Tibial artery (tissue), 4 donors: ENCODE measurements around the gene KLRC2.
"Not testable (repeated sequence)": the region's sequence is repeated elsewhere in the genome, so short reads cannot be mapped to it uniquely, and the experiment has no call there.

Experiments
- DNase-seq, 2 donors: peaks; one replicate each; pipeline ENCODE4 v3.0.0-alpha.2; 2019
- H3K27ac ChIP-seq, 2 donors: fragments of 200-600 bp; sonication (generic) in 1 of 2; 1 replicate in 1 of 2; 2 replicates in 1 of 2; pipeline ENCODE4 v1.5.1; 2018 to 2019; ENCODE audit warnings: mild to moderate bottlenecking in 1 of 2
- H3K27me3 ChIP-seq, 2 donors: fragments of 200-600 bp; sonication (generic) in 1 of 2; one replicate each; pipeline versions ENCODE4 v1.5.1 to v1.6.0; 2016 to 2019
- H3K36me3 ChIP-seq, 3 donors: fragments of 200-600 bp; sonication (generic) in 2 of 3; one replicate each; pipeline ENCODE4 v1.5.1; 2016 to 2019; ENCODE audit warnings: mild to moderate bottlenecking in 2 of 3
- H3K4me1 ChIP-seq, 4 donors: fragments of 200-600 bp; sonication (generic) in 2 of 4; 1 replicate in 3 of 4; 2 replicates in 1 of 4; pipeline ENCODE4 v1.5.1; 2016 to 2019
- H3K4me3 ChIP-seq, 2 donors: fragments of 200-600 bp; sonication (generic) in 1 of 2; 1 replicate in 1 of 2; 2 replicates in 1 of 2; pipeline ENCODE4 v1.5.1; 2018 to 2019; ENCODE audit warnings: mild to moderate bottlenecking in 2 of 2
- H3K9me3 ChIP-seq, 3 donors: fragments of 200-600 bp; sonication (generic) in 1 of 3; one replicate each; pipeline ENCODE4 v1.5.1; 2016 to 2019
- intact Hi-C: fragments of 100-400 bp; cut with DNase I; formaldehyde crosslinking; loops from one replicate; pipeline ENCODE4 v1.15.0; 2023; ENCODE audit warnings: low total_unique reads
- TF ChIP-seq, protein P1 (sequence below), 2 experiments: fragments of 200-600 bp in 1 of 2; fragments of 450-650 bp in 1 of 2; IDR thresholded peaks; one replicate each; pipeline ENCODE4 v1.5.1; 2017 to 2019; ENCODE audit warnings: antibody characterized with exemption in 2 of 2, mild to moderate bottlenecking in 1 of 2, moderate library complexity in 1 of 2

The KLRC2 gene

DNA sequence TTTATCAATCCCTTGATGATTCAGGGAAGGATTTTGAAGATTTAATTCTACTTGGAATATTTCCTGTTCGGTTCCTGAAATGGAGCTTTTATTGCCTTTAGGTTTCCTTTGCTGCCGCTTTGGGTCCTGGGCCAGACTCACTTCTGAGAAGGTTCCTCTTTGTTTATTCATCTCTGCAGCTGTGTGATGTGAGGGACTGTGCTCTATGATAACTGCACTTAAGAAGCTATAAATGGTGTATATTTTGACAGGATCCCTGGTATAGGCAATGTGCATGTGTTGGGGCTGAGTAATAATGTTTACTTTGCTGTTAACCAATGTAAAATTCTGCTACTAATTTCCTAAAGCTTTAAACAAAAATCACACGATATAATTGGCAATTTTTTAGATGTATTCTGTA, at the start of gene KLRC2:
Gene KLRC2 (minus strand): TSS at position 195 of the 400 bp plus-strand sequence. CDS start 24 bp downstream, at position 171.
- H3K9me3 ChIP-seq, H3K36me3 ChIP-seq, H3K4me1 ChIP-seq, H3K27me3 ChIP-seq, DNase-seq, H3K27ac ChIP-seq, H3K4me3 ChIP-seq, intact Hi-C loops: not testable (repeated sequence)

DNA sequence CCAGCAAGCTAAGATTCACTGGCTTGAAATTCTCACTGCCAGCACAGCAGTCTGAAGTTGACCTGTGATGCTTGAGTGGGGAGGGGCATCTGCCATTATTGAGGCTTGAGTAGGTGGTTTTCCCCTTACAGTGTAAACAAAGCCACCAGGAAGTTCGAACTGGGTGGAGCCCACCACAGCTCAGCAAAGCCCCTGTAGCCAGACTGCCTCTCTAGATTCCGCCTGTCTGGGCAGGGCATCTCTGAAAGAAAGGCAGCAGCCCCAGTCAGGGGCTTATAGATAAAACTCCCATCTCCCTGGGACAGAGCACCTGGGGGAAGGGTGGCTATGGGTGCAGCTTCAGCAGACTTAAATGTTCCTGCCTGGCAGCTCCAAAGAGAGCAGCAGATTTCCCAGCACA, 46.1 kb upstream of the KLRC2 start:
- H3K4me1 ChIP-seq, H3K9me3 ChIP-seq, DNase-seq, H3K36me3 ChIP-seq, H3K27ac ChIP-seq, intact Hi-C loops, H3K27me3 ChIP-seq, H3K4me3 ChIP-seq: not testable (repeated sequence)

DNA sequence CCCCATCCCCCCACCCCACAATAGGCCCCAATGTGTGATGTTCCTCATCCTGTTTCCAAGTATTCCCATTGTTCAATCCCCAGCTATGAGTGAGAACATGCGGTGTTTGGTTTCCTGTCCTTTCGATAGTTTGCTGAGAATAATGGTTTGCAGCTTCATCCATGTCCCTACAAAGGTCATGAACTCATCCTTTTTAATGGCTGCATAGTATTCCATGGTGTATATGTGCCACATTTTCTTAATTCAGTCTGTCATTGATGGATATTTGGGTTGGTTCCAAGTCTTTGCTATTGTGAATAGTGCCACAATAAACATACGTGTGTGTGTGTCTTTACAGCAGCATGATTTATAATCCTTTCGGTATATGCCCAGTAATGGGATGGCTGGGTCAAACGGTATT, 37.0 kb upstream of the KLRC2 start:
- H3K4me3 ChIP-seq, H3K36me3 ChIP-seq, H3K9me3 ChIP-seq, H3K4me1 ChIP-seq, H3K27ac ChIP-seq, DNase-seq, H3K27me3 ChIP-seq, intact Hi-C loops: not testable (repeated sequence)

DNA sequence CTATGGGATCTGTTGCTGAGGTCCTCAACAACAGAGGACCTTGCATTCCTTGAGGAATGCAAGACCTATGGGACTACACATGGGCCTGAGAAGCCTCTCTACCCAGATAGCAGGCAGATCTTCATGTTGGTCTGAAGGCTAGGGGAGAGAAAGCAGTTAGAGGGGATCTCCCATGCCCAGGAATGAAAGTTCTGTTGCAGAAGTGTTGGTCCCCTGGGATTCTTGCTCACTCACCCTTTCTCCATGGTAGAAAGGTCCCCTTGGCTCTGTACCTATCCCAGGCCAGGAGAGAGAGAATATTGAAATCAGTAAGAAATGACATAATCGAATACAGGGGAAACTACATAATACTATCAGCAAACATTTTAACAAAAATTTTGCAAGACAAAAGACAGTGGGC, 33.9 kb upstream of the KLRC2 start:
- Histone ChIP-seq H3K4me3 (no peak overlapping the region), H3K27me3 (no peaks in the 10 kb centered on the region), H3K27ac (no peak overlapping the region), H3K9me3 (no peaks in the 10 kb centered on the region), H3K36me3 (no peaks in the 10 kb centered on the region), H3K4me1 (no peaks in the 10 kb centered on the region)
- intact Hi-C loops, result no loop called here
- DNase-seq, result no peak
- TF ChIP-seq, protein P1, sequence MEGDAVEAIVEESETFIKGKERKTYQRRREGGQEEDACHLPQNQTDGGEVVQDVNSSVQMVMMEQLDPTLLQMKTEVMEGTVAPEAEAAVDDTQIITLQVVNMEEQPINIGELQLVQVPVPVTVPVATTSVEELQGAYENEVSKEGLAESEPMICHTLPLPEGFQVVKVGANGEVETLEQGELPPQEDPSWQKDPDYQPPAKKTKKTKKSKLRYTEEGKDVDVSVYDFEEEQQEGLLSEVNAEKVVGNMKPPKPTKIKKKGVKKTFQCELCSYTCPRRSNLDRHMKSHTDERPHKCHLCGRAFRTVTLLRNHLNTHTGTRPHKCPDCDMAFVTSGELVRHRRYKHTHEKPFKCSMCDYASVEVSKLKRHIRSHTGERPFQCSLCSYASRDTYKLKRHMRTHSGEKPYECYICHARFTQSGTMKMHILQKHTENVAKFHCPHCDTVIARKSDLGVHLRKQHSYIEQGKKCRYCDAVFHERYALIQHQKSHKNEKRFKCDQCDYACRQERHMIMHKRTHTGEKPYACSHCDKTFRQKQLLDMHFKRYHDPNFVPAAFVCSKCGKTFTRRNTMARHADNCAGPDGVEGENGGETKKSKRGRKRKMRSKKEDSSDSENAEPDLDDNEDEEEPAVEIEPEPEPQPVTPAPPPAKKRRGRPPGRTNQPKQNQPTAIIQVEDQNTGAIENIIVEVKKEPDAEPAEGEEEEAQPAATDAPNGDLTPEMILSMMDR (IDR thresholded peaks at IDR 0.05), result no peak

DNA sequence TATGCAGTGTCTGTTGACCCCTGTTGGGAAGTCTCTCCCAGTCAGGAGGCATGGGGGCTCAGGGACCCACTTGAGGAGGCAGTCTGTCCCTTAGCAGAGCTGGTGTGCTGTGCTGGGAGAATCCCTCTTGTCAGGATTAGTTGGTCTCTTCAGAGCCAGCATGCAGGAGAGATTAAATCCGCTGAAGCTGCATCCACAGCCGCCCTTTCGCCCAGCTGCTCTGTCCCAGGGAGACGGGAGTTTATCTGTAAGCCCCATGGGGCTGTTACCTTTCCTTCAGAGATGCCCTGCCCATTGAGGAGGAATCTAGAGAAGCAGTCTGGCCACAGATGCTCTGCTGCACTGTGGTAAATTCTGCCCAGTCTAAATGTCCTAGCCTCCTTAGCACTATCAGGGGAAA, 30.5 kb upstream of the KLRC2 start:
- H3K27me3 ChIP-seq, result no peaks in the 10 kb centered on the region
- no peak overlapping the region for H3K27ac ChIP-seq
- H3K36me3 ChIP-seq, result no peaks in the 10 kb centered on the region
- TF ChIP-seq, protein P1 (IDR thresholded peaks at IDR 0.05), result no peak
- H3K4me3 ChIP-seq, result no peak overlapping the region
- H3K4me1 ChIP-seq, result no peaks in the 10 kb centered on the region
- no peaks in the 10 kb centered on the region for H3K9me3 ChIP-seq
- intact Hi-C loops, result no loop called here
- DNase-seq, result no peak

DNA sequence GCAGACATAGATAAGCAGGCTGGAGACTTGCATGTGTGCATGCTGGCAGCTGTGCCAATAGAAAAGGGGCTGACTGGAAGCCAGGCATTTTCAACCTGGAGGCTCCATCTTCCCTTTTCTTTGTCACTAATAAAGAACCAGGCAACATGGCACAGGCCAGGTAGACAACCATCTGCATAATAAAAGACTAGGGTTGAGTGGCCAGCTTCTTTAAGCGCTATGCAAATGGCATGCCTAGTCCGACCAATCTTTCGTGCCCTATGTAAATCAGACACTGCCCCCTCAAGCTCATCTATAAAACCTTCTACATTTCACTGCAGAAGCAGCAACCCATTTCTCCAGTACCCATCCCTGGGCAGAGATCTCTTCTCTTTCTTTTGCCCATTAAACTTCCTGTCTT, 21.9 kb upstream of the KLRC2 start:
- peaks cover 0 to 22% (median 5%) of the 10 kb centered on the region in 3 donors for H3K9me3 ChIP-seq
- H3K27ac ChIP-seq, result no peak overlapping the region
- H3K4me1 ChIP-seq, result no peaks in the 10 kb centered on the region
- intact Hi-C loops, result no loop called here
- H3K27me3 ChIP-seq, result no peaks in the 10 kb centered on the region
- TF ChIP-seq, protein P1 (IDR thresholded peaks at IDR 0.05), result no peak
- H3K36me3 ChIP-seq, result no peaks in the 10 kb centered on the region
- no peak for DNase-seq
- H3K4me3 ChIP-seq, result no peak overlapping the region

DNA sequence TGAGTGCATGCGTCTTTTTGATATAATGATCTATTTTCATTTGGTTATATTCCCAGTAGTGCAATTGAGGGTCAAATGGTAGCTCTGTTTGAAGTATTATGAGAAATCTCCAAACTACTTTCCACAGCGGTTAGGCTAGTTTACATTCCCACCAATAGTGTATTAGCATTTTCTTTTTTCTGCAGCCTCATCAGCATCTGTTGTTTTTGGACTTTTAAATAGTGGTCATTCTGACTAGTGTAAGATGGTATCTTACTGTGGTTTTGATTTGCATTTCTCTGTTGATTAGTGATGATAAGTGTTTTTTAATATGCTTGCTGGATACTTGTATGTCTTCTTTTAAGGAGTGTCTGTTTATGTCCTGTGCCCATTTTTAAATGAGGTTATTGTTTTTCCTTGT, 21.0 kb upstream of the KLRC2 start:
- intact Hi-C loops, result no loop called here
- peaks cover 0 to 22% (median 5%) of the 10 kb centered on the region in 3 donors for H3K9me3 ChIP-seq

More for the DNA sequence above, 21.0 kb upstream of the KLRC2 start:
- Histone ChIP-seq H3K27ac (no peak overlapping the region), H3K36me3 (no peaks in the 10 kb centered on the region), H3K4me1 (no peaks in the 10 kb centered on the region), H3K4me3 (no peak overlapping the region), H3K27me3 (no peaks in the 10 kb centered on the region)
- TF ChIP-seq, protein P1 (IDR thresholded peaks at IDR 0.05), result no peak
- no peak for DNase-seq
